NCI-H2196 (cell line): Measurements from ENCODE around the gene PRSS58.

Source experiments
- DNase-seq: peaks from one replicate; lab custom pipeline; 2025; ENCODE audit not compliant: unreplicated experiment; lab: John Stamatoyannopoulos, UW

Gene PRSS58, protein sequence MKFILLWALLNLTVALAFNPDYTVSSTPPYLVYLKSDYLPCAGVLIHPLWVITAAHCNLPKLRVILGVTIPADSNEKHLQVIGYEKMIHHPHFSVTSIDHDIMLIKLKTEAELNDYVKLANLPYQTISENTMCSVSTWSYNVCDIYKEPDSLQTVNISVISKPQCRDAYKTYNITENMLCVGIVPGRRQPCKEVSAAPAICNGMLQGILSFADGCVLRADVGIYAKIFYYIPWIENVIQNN

DNA sequence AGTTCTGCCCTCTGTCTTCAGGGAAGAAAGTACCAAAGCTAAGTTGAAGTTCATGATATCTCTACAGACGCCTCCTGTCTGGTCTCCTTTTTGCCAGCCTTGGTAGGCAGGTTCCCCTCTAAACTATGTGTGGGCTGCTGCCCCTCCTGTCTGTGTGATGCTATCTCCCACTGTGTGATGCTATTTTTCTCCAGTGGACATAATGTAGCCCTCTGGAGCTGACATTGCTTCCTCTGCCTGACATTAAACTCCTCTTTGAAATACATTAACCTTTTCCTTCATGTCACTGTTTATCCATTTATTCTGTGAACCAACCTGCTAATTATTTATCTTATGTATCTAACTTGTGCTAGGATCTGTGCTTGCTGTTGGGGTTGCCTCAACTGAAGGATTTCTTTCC, at the start of gene PRSS58:
PRSS58 (minus strand) TSS at position 101 of the 400 bp plus-strand sequence. CDS start 351 bp downstream, outside the sequence.
- DNase-seq = no peak

DNA sequence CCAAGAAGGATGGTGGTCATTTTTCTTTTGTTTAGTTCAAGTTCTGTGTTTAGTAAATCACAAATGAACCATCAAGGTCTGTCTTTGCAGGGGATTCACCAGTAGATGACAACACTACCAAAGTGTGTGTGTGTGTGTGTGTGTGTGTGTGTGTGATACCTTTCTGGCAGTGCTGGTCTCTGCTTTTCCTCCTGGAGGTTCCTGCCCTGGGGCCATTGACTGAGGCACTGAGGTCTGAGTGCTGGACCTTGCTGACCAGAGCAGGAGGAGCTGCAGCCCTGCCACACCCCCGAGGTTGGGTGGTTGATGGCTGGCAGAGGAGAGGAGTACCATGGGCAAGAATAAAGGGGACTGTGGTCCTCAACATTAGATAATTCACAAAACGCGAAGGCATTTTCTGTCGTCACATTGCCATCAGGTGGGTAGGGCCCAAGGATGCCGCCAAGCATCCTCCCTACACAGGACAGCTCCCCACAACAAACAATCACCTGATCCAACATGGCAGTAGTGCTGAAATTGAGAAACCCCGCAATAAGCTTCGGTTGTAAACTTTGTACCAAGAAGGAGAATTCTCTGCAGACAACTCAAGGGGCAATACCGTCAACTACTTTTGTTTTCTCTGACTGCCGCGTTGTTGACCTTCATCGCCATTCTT, 49.5 kb upstream of the PRSS58 start:
- no peak for DNase-seq

DNA sequence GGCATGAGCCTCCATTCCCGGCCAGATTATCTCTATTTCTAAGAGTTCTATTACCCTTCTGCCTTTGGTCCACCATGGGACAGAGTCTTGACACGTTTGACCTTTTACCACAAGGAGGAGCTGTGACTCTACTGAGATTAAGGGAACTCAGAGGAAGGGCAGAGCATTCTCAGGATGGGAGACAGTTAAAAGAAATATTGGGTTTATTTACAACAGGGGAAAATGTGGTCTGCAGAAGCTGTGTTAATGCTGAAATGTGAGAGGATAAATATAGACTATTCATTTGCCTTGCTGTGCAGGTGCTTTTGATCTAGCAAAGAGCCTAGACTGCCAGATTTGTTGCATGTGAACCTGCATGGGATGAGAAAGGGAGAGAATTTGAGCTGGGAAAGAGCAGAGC, 45.8 kb upstream of the PRSS58 start:
- no peak for DNase-seq

DNA sequence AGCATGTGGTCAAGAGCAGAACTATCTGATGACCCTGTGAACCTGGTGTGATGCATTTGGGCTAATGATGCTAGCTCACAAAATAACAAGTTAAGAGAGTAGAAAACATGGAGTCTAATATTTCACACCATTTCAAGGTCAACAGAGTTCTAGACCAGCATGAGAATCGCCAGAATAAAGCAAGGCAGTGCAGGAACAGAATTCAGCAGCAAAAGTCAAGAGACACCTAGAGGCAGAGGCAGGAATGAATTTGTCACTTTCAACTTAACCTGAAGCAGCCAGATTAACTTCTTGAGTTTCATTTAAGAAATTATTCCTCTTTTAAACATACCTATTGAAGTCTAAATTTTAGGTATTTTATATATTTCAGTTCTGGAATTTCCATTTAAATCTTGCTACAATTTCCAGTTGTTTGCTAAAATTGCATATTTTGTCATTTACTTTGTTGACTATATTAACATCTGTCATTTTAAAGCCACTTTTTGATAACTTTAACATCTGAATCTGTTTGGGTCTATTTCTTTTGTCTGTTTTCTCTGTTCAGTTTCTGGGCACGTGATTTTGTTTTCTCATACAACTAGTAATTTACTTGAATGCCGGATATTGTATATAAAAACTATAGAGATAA, 44.2 kb upstream of the PRSS58 start:
- no peak for DNase-seq

DNA sequence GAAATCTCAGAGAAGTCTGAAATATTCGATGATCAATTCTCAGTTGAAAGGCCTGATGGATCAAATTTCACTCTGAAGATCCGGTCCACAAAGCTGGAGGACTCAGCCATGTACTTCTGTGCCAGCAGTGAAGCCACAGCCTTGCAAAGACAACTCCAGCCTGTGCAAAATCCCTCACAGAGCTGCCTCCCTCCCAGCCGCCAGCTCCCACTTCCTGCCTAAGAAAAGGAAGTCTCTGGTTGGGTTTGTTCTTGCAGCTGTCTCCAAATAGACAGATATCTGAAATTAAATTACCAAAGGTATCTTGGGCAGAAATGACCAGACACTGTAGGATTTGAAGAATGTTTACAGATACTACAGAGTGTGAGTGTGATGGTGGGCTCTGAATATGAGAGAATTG, 43.4 kb upstream of the PRSS58 start:
- no peak for DNase-seq

DNA sequence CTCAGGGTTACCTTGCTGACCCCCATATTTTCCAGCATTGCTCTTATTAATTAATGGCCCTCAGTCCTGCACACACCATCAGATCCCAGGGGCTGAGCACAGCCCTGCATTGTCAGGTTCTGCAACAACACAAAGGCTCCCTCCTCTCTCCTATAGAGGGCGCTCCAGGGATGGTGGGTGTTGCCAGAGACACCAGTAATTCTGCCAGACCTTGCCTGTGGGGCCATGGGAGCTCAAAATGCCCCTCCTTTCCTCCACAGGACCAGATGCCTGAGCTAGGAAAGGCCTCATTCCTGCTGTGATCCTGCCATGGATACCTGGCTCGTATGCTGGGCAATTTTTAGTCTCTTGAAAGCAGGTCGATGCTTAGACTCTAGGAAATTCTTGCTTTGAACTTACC, 42.8 kb upstream of the PRSS58 start:
- no peak for DNase-seq

DNA sequence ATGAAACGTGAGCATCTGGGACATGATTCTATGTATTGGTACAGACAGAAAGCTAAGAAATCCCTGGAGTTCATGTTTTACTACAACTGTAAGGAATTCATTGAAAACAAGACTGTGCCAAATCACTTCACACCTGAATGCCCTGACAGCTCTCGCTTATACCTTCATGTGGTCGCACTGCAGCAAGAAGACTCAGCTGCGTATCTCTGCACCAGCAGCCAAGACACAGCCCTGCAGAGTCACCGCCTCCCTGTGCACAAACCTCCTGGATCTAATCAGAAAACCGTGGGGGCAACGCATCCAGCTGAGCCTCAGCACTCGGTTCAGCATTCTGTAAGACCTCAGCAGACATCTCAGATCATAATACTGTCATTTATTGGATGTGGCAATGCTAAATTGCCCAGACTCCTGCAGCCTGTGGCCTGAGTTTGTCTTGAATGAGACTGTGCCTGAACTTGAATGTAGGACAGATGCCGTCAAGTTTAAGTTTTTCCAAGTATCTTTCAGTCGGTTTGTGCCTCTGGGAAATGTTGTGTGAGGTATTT, 41.5 kb upstream of the PRSS58 start:
- no peak for DNase-seq

DNA sequence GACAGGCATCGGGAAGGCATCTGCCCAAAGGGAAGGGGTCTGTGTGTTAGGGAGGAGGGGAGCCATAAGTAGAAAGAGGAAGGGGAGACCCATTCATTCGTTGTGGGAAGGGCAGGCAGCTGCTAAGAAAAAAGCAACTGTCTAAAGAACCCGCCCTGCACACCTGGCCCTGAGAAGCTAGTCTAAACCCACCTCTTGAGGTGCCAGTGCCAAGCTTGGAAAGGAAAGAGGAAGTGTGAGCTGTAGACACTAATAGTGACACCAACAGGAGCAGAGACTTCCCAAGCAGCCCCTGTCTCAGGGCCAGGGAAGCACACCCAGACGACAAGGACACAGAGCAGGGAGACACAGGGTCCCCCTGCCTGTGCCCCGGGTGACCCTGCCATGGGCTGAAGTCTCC, 40.8 kb upstream of the PRSS58 start:
- no peak for DNase-seq

DNA sequence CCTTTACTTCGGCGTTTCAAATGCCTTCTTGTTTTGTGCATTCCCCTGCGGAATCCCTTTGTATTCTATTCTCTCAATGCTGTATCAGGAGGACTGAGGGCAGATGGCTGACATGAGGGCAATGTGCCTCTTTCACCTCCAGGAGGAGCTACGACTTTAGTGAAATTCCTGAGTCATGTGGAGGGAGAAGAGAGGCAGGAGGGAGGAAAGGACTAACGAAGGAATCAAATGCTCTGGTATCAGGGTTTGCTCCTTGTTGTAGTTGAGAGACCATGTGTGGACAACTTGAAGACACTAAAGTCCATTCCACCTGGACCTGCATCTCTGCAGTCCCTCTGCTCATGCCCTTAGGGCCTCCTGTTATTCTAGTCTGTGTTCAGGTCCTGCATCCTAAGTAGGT, 40.2 kb upstream of the PRSS58 start:
- DNase-seq = no peak

DNA sequence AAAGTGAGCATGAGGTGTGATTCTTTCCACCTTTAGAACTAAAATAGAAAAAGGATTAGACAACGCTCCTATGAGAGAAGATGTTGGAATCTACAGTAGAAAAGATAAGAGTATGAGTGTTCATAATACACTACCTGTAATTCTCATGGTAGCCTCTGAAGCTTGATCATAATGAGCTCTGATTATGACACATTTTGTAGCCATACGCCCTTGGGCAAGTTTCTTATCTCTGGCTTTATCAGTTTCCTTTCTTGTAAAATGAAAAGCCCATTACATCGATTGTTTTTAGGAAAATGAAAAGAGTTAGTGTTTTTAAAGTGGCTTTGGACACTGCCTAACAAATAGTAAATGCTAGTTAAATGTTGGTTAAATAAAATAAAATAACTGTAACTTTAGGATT, 22.4 kb upstream of the PRSS58 start:
- no peak for DNase-seq

DNA sequence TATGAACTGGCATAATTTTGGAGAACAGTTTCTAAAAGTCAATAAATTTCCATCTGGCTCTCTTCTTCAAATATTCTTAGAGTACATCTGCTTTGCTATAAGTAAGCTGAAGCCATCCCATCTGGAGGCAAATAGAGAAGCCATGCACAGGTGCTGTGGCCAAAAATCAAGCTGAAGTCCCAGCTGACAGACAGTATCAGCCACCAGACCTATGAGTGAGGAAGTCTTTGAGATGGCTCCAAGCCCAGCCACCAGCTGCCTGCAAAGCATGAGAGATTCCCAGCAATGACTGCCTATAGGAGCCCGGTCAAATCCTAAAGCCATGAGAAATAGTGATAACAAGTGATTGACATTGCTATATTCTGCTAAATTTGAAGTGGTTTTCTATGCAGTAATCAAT, 21.7 kb upstream of the PRSS58 start:
- DNase-seq = no peak

DNA sequence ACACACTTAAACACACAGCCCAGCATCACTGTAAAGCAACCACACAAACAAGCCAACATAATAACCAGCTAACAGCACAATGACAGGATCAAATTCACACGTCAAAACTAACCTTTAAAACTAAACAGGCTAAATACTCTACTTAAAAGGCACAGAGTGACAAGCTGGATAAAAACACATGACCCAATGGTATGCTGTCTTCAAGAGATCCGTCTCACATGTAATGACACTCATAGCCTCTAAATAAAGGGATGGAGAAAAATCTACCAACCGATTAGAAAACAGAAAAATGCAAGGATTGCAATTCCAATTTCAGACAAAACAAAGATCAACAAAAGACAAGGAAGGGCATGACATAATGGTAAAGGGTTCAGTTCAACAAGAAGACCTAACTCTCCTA, 17.2 kb upstream of the PRSS58 start:
- DNase-seq = no peak

DNA sequence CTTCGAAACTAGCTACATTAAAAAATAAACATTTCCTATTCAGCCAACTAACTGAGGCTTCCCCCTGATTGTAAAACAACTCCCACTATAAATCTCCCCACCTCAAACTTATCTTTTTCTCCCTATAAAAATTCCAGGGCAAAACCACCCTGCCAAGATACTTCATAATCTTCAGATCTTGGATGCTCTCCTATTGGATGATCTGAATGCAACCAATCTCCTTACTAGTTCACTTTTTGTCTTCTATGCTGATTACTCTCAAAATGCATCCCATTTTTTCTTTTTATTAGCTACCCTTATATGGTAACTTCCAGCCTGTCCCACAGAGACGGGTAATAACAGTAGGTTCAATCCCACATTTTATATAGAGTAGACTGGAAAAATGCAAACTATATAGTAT, 15.0 kb upstream of the PRSS58 start:
- no peak for DNase-seq

DNA sequence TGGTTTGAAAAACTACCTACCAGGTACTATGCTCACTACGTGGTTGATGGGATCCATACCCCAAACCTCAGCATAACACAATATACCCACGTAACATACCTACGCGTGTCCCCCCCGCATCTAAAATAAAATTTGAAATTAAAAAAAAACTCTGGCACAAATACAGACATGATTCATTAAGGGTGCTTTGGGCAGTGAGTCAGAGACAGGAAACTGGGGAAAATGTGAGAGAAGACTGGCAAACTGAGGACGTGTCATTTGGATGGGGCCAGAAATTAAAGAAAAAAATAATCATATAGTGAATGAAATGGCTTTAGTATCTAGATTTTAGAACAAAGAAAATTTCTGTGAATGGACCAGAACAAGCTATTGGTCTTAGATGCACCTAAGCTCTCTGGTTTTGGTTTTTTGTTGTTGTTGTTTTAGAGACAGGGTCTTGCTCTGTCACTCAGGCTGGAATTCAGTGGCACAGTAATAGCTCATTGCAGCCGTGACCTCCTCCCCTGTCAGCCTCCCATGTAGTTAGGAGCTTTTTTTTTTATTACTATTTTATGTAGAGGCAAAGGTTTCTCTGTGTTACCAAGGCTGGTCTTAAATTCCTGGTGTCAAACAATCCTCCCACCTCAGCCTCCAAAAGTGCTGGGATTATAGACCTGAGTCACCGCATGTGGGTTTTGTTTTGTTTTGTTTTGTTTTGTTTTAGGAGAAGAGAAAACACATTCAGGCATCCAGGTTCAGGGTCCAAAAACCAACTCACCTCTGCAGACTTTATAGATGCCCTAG, 5.9 kb upstream of the PRSS58 start:
- DNase-seq = no peak

DNA sequence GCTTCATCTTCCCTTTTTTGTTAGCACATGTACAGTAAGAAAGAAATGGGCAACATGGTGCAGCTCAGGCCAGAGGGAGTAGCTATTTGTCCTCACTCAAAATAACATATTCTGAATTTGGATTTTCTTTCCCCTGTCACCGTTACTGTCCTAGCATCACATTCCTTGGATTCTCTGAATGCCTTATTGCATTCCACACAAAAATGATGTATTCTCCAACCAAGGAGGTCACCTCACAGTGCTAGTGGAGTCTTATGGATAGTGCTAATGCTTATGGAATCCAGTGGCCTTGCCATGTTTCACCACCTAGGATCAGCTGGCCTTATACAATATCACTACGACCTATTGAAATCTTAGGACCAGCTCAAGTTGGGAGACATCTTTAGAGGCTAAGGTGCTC, 7.2 kb downstream of the PRSS58 start:
- DNase-seq = no peak

DNA sequence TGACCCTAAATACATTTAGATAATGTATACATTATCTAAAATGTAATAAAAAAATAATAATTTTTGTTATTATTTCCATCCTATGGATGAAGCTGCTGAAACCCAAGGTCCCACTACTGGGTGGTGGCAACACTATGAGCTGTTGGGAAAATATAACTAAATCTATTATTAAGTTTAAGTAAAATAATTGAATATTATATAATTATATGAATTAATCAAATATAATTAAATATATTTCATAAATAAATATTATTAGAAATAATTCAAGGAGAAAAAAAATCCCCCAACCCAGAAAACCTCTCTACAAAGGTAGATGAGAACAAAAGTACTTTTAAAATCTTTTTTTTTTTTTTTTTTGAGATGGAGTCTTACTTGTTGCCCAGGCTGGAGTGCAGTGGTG, 7.9 kb downstream of the PRSS58 start:
- no peak for DNase-seq

DNA sequence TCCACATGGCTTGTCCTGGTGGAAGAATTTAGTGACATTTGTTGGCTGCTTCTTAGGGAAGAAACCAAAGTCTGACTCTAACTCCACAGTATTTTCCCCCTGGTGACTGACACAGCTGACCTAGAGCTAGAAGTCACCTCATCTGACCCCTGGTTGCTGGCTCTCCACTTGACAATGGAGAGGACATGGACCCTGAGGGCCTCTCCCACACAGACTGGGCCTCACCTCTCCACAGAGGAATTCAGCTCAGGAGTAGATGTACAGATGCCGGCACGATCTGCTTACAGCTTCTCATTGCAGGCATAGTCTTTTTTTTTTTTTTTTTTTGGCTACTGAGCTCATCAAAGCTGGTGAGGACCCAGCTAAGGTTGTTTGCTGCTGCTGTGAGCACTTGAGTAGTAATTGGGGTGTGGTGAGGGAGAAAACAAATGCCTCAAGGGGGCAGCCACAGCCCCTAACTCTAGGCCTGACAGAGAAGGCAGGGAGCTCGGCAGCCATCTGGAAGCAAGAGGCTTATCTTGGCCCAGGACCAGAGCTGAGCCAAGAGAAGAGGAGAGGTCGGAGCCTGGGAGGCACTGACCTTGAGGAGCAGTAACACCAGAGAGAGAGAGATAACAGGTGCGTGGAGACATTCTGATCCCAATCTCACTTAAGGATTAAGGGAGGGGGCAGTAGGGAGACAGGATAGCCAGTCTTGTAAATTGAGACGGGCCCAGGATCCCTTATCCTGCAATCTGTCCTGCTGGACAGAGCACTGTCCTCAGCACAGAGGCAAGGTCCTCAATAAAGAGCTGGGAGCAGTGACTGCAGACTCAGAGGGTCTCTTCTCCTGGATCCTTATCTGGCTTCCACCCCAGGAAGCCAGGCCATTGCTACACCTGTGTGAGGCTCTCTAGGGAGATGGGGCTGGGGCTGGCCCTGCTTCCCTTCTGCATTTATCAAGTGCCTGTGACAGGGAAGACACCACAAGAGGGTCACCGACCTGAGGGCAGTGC, 9.4 kb downstream of the PRSS58 start:
- DNase-seq = no peak

DNA sequence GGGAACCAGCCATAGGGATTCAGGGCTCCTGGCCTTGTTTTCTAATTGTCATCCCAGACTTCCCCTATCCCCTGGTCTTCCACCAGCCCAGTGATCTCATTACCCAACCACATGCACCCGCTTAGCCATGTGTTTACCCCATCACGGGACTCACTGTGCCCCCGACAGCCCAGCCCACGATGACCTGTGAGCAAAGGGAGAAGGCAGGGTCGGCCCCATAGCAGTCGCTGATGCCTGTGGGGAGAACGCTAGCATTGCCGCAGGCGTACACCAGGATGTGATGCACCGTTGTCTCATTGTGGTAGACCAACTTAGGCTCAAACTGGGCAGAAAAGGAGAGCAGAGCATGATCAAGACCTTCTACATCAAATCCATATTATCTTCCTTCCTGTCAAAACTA, 14.0 kb downstream of the PRSS58 start:
- no peak for DNase-seq

DNA sequence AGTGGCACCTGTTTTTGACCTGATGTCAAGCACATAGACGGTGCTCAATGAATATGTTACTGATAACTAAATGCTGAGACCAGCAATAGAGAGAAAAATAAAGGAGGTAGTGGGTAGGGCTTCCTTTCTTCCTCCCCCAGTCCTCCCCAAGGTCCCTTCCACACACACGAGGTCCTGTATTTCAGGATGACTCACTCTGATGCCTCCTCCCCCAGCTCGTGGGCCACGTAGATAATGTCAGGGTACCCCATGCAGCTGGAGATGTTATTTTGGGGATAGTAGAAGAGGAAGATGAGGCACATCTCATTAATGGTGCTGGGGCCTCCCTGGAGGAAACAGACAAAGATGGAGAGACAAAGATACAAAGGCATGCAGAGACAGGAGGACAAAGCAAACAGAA, 17.3 kb downstream of the PRSS58 start:
- DNase-seq = no peak

DNA sequence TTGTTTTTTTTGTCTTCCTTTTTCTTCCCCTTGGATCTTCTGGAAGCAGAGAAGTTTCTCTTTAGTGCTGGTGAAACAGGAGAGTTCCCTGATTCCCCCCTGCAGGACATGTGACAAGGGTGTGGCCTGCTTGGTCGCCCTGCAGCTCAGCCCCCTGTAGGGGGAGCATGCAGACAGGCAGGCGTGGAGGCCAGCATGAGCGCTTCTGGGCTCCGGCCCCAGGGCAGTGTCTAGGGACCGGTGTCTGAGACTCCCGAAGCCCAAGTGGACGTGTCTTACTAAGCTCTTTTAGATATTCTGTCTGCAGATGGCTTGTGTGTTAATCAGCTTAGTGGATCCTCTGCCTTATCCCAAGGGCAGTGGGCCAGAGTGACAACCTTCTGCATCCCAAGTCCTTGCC, 26.1 kb downstream of the PRSS58 start:
- DNase-seq = no peak
